Fibroblast of peridontal ligament (primary cell): Measurements from ENCODE around the gene LCN15.

Experiments
- DNase-seq: peaks from one replicate; pipeline ENCODE4 v3.0.0-alpha.2; 2010; ENCODE audit errors: extremely low read depth

Gene LCN15

GRCh38 chr9:136740971-136741882 is 23.1 kb downstream of the LCN15 start:
- DNase-seq: no peak

GRCh38 chr9:136740491-136740890 is 23.8 kb downstream of the LCN15 start:
- DNase-seq: no peak

GRCh38 chr9:136740069-136740468 is 24.2 kb downstream of the LCN15 start:
- DNase-seq: no peak

GRCh38 chr9:136739509-136739908 is 24.8 kb downstream of the LCN15 start:
- DNase-seq: no peak

GRCh38 chr9:136738960-136739359 is 25.4 kb downstream of the LCN15 start:
- no peak for DNase-seq

GRCh38 chr9:136735812-136736480 is 28.4 kb downstream of the LCN15 start:
- DNase-seq: no peak

GRCh38 chr9:136734837-136735496 is 29.4 kb downstream of the LCN15 start:
- DNase-seq: no peak

- no peak for DNase-seq
Observed at GRCh38 chr9:136733611-136734010, 30.7 kb downstream of the LCN15 start.

- DNase-seq: no peak
Observed at GRCh38 chr9:136732444-136733178, 31.7 kb downstream of the LCN15 start.

- no peak for DNase-seq
Observed at GRCh38 chr9:136729926-136730325, 34.4 kb downstream of the LCN15 start.

GRCh38 chr9:136729144-136729543 is 35.2 kb downstream of the LCN15 start:
- DNase-seq: no peak

GRCh38 chr9:136728548-136729123 is 35.7 kb downstream of the LCN15 start:
- peak; percentile 20 for DNase-seq

- DNase-seq: peak; percentile 85
Observed at GRCh38 chr9:136728080-136728547, 36.2 kb downstream of the LCN15 start.

GRCh38 chr9:136726631-136727191 is 37.6 kb downstream of the LCN15 start:
- peak; percentile 37 for DNase-seq

GRCh38 chr9:136726118-136726517 is 38.2 kb downstream of the LCN15 start:
- no peak for DNase-seq

- DNase-seq: peak; percentile 49
Observed at GRCh38 chr9:136725612-136726011, 38.7 kb downstream of the LCN15 start.

- DNase-seq: no peak
Observed at GRCh38 chr9:136724772-136725171, 39.5 kb downstream of the LCN15 start.

- no peak for DNase-seq
Observed at GRCh38 chr9:136723989-136724388, 40.3 kb downstream of the LCN15 start.

- DNase-seq: no peak
Observed at GRCh38 chr9:136723362-136723976, 40.8 kb downstream of the LCN15 start.

GRCh38 chr9:136722969-136723356 is 41.4 kb downstream of the LCN15 start:
- DNase-seq: no peak
